ENCODE results near the gene COL11A2.

COL11A2 gene

GRCh38 chr6:33114406-33114805, 77.9 kb downstream of the COL11A2 start:
- no peak for DNase-seq

GRCh38 chr6:33113755-33114154, 78.5 kb downstream of the COL11A2 start:
- no peak for DNase-seq

Data from stimulated activated CD4-positive, alpha-beta T cell treated with anti-CD3 and anti-CD28 coated beads, Interleukin-15, amount 100 ng/mL, for 24 hours (primary cell).